Measurements from ENCODE around the gene CDK10.
A peak's percentile ranks its signal among the peaks of the same experiment; 100 is the strongest.
"Not testable (repeated sequence)": the region's sequence is repeated elsewhere in the genome, so short reads cannot be mapped to it uniquely, and the experiment has no call there.

The CDK10 gene

DNA sequence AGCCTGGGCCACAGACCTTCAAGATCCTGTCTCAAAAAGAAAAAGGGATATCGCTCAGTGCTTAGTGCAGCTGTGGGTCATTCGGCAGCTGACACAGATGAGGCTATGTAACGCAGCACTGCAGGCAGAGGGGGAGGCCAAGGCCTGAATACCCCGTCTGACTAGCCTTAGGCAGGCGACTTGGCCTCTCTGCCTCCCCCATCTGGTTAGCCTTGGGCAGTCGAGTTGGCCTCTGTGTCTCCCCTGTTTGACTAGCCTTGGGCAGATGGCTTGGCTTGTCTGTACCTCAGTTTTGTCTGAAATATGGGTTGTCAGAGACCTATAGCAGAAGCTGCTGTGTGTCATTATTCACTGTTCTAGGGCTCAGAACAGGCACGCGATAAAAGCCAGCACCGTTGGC lies 18.9 kb upstream of the CDK10 start:
- Histone ChIP-seq H3K27ac (ENCODE audit: low read length) (no peak overlapping the region), H3K27me3 (ENCODE audit: control insufficient read depth in 1 of 2, insufficient read depth in 2 of 2, low read length in 2 of 2) (no peaks in the 10 kb centered on the region), H3K4me1 (ENCODE audit: control insufficient read depth, insufficient read depth, low read length) (no peaks in the 10 kb centered on the region), H3K4me3 (ENCODE audit: low read length in 2 of 2) (no peak overlapping the region), H3K36me3 (ENCODE audit: control insufficient read depth in 2 of 2, insufficient read depth in 2 of 2, low read length in 2 of 2) (no peaks in the 10 kb centered on the region), H3K9ac (ENCODE audit: low read length in 2 of 2) (no peak overlapping the region), H3K9me3 (ENCODE audit: control insufficient read depth in 2 of 2, low read length in 2 of 2) (no peaks in the 10 kb centered on the region)

DNA sequence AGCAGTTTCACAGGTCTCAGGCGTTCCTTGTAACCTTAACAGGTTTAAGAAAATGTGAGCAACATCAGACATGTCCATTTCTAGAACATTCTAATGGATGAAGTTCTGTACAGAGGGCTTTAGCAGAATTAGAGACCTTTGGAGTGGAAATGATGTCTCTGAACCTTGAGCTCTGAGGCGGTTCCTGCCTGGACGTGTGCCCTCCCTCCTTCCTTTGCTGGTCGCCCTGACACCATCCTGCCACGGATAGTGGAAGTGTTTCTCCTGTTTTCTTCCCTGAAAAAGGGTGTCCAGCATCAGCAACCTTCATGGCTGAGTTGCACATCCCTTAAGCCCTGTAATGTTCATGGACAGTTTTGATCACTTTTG lies 17.7 kb upstream of the CDK10 start:
- Histone ChIP-seq H3K4me3 (ENCODE audit: low read length in 2 of 2) (no peak overlapping the region), H3K27me3 (ENCODE audit: control insufficient read depth in 1 of 2, insufficient read depth in 2 of 2, low read length in 2 of 2) (no peaks in the 10 kb centered on the region), H3K9ac (ENCODE audit: low read length in 2 of 2) (no peak overlapping the region), H3K9me3 (ENCODE audit: control insufficient read depth in 2 of 2, low read length in 2 of 2) (no peaks in the 10 kb centered on the region), H3K36me3 (ENCODE audit: control insufficient read depth in 2 of 2, insufficient read depth in 2 of 2, low read length in 2 of 2) (no peaks in the 10 kb centered on the region), H3K27ac (ENCODE audit: low read length) (no peak overlapping the region), H3K4me1 (ENCODE audit: control insufficient read depth, insufficient read depth, low read length) (no peaks in the 10 kb centered on the region)

DNA sequence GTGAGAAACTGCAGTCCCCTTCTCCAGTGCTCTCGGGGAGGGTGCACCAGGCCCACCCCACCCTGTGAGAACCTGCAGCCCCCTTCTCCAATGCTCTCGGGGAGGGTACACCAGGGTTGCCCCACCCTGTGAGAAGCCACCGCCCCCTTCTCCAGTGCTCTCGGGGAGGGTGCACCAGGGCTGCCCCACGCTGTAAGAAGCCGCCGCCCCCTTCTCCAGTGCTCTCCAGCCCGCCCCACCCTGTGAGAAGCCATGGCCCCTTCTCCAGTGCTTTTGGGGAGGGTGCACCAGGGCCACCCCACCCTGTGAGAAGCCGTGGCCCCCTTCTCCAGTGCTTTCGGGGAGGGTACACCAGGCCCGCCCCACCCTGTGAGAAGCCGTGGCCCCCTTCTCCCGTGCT lies 16.7 kb upstream of the CDK10 start:
- H3K4me1 ChIP-seq (ENCODE audit: control insufficient read depth, insufficient read depth, low read length): no peaks in the 10 kb centered on the region
- H3K27ac ChIP-seq (ENCODE audit: low read length): no peak overlapping the region
- H3K9ac ChIP-seq (ENCODE audit: low read length in 2 of 2): no peak overlapping the region
- no peaks in the 10 kb centered on the region for H3K27me3 ChIP-seq (ENCODE audit: control insufficient read depth in 1 of 2, insufficient read depth in 2 of 2, low read length in 2 of 2)
- no peaks in the 10 kb centered on the region for H3K36me3 ChIP-seq (ENCODE audit: control insufficient read depth in 2 of 2, insufficient read depth in 2 of 2, low read length in 2 of 2)
- no peak overlapping the region for H3K4me3 ChIP-seq (ENCODE audit: low read length in 2 of 2)
- H3K9me3 ChIP-seq (ENCODE audit: control insufficient read depth in 2 of 2, low read length in 2 of 2): no peaks in the 10 kb centered on the region

DNA sequence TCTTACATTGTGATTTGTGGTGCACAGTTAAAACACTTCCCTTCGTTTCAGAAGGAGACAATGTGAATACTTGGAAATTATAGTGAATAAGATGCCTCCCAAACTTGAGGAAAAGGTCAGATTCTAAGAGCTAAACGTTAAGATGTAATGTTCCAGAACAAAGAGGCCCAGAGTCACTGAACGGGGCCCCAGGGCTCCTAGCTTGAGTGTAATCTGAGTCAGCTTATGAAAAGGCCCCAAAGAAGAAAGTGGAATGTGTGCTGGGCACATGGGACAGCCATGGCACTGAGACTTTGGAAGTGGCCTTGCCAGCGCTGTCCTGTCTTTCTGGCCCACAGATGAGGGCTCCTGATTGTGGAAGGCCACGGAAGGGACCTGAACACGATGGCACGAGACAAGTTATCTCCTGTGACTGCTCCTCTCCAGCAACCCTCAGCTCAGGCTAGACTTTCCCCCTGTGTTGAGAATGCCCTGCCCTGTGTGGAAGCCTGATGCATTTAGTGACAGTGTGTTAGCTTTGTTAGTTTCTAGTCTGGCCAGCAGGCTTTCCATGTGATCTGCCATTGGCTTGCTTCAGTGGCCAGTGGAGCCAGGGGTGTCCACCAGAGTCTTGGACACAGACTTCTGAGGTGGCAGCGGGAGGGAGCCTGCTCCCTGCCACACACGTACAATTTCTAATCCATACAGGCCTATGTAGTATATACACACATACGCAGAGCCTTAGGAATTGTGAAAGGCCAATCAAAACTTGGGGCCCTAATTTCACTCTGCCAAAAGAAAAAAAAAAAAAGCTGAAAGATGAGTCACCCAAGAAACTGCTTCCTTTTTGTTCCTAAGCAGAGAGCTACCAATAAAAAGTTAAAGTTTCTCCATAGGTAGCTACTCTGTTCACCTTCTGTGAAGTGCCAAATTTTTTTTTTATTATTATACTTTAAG lies 15.7 kb upstream of the CDK10 start:
- Histone ChIP-seq H3K27me3 (ENCODE audit: control insufficient read depth in 1 of 2, insufficient read depth in 2 of 2, low read length in 2 of 2) (no peaks in the 10 kb centered on the region), H3K27ac (ENCODE audit: low read length) (no peak overlapping the region), H3K4me3 (ENCODE audit: low read length in 2 of 2) (no peak overlapping the region), H3K9ac (ENCODE audit: low read length in 2 of 2) (no peak overlapping the region), H3K9me3 (ENCODE audit: control insufficient read depth in 2 of 2, low read length in 2 of 2) (no peaks in the 10 kb centered on the region), H3K4me1 (ENCODE audit: control insufficient read depth, insufficient read depth, low read length) (no peaks in the 10 kb centered on the region), H3K36me3 (ENCODE audit: control insufficient read depth in 2 of 2, insufficient read depth in 2 of 2, low read length in 2 of 2) (no peaks in the 10 kb centered on the region)

DNA sequence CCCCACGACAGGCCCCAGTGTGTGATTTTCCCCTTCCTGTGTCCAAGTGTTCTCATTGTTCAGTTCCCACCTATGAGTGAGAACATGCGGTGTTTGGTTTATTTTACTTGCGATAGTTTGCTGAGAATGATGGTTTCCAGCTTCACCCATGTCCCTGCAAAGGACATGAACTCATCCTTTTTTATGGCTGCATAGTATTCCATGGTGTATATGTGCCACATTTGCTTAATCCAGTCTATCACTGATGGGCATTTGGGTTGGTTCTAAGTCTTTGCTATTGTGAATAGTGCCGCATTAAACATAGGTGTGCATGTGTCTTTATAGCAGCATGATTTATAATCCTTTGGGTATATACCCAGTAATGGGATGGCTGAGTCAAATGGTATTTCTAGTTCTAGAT lies 14.9 kb upstream of the CDK10 start:
- not testable (repeated sequence) for H3K9ac ChIP-seq (ENCODE audit: low read length in 2 of 2); H3K4me1 ChIP-seq (ENCODE audit: control insufficient read depth, insufficient read depth, low read length); H3K36me3 ChIP-seq (ENCODE audit: control insufficient read depth in 2 of 2, insufficient read depth in 2 of 2, low read length in 2 of 2); H3K27me3 ChIP-seq (ENCODE audit: control insufficient read depth in 1 of 2, insufficient read depth in 2 of 2, low read length in 2 of 2); H3K27ac ChIP-seq (ENCODE audit: low read length); H3K9me3 ChIP-seq (ENCODE audit: control insufficient read depth in 2 of 2, low read length in 2 of 2); H3K4me3 ChIP-seq (ENCODE audit: low read length in 2 of 2)

DNA sequence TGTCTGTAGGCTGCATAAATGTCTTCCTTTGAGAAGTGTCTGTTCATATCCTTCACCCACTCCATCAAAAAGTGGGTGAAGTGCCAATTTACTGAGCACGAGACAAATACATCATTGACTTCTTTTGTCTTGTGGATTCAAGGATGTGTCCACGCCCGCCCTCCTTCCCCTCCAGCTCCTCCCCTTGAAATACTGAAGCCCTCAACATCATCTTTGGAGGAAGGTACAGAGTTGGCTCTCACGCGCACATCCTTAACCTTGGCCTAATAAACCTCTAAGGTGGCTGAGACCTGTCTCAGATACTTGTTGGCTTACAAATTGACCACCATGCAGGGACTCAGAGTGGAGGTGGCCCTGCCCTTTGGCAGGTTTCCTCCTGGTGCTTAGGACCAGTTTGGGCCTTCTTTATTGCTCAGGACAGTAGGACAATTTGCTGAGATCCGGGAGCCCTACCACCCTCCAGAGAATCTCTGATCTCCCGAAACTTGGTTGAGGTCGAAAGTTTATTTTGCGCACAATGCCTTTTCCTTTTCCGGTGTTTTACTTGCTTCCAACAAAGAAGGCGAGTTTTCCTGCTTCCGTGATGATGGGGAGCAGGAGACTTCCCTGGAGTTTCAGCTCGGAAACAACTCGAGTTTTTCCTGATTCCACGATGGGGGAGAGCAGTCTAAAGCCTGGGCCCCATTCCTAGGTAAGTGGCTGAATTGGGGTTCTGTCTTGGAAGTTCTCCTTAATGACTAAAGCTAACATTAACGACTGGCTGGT lies 14.1 kb upstream of the CDK10 start:
- Histone ChIP-seq H3K4me3 (ENCODE audit: low read length in 2 of 2) (no peak overlapping the region), H3K9me3 (ENCODE audit: control insufficient read depth in 2 of 2, low read length in 2 of 2) (no peaks in the 10 kb centered on the region)

DNA sequence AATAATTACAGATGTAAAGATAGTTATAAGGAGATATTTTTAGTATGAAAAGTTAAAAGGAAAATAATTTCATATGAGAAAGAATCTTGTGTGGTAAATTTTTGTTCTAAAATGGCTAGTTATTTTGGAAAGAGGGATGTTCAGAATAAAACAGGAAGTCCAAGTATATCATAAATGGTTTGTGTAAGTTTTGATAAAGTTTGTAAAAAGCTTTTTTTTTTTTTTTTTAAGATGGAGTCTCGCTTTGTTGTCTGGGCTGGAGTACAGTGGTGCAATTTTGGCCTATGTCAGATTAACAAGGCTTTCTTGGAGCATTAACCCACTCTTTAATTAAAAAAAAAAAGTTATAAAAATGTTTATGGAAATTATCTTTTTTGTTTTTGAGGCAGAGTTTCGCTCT lies 8.2 kb upstream of the CDK10 start:
- H3K9me3 ChIP-seq (ENCODE audit: control insufficient read depth in 2 of 2, low read length in 2 of 2): no peaks in the 10 kb centered on the region
- no peaks in the 10 kb centered on the region for H3K36me3 ChIP-seq (ENCODE audit: control insufficient read depth in 2 of 2, insufficient read depth in 2 of 2, low read length in 2 of 2)
- no peaks in the 10 kb centered on the region for H3K4me1 ChIP-seq (ENCODE audit: control insufficient read depth, insufficient read depth, low read length)
- H3K27ac ChIP-seq (ENCODE audit: low read length): no peak overlapping the region
- no peak overlapping the region for H3K4me3 ChIP-seq (ENCODE audit: low read length in 2 of 2)
- no peak overlapping the region for H3K9ac ChIP-seq (ENCODE audit: low read length in 2 of 2)
- no peaks in the 10 kb centered on the region for H3K27me3 ChIP-seq (ENCODE audit: control insufficient read depth in 1 of 2, insufficient read depth in 2 of 2, low read length in 2 of 2)

More for the DNA sequence above, 14.1 kb upstream of the CDK10 start:
- Histone ChIP-seq H3K27ac (ENCODE audit: low read length) (no peak overlapping the region), H3K36me3 (ENCODE audit: control insufficient read depth in 2 of 2, insufficient read depth in 2 of 2, low read length in 2 of 2) (no peaks in the 10 kb centered on the region), H3K4me1 (ENCODE audit: control insufficient read depth, insufficient read depth, low read length) (no peaks in the 10 kb centered on the region), H3K9ac (ENCODE audit: low read length in 2 of 2) (no peak overlapping the region), H3K27me3 (ENCODE audit: control insufficient read depth in 1 of 2, insufficient read depth in 2 of 2, low read length in 2 of 2) (no peaks in the 10 kb centered on the region)

DNA sequence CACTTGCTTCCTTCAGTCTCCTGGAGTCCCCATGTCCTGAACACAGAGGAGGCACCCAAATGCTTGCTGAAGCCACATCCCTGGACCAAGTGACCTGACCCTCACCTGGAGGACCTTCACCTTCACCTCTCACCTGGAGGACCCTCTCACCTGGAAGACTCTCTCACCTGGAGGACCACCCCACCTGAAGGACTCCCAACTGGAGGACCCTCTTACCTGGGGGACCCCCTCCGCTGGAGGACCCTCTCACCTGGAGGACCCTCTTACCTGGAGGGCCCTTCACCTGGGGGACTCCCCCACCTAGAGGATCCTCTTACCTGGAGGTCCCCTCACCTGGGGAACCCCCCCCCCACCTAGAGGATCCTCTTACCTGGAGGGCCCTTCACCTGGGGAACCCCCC lies 573 bp upstream of the CDK10 start:
- H3K9ac ChIP-seq (ENCODE audit: low read length in 2 of 2): no peak overlapping the region
- H3K4me3 ChIP-seq (ENCODE audit: low read length in 2 of 2): no peak overlapping the region
- H3K4me1 ChIP-seq (ENCODE audit: control insufficient read depth, insufficient read depth, low read length): peaks cover 8% of the 10 kb centered on the region
- no peak overlapping the region for H3K27ac ChIP-seq (ENCODE audit: low read length)
- peaks cover 0 to 3% of the 10 kb centered on the region in 2 donors for H3K36me3 ChIP-seq (ENCODE audit: control insufficient read depth in 2 of 2, insufficient read depth in 2 of 2, low read length in 2 of 2)
- no peaks in the 10 kb centered on the region for H3K9me3 ChIP-seq (ENCODE audit: control insufficient read depth in 2 of 2, low read length in 2 of 2)
- H3K27me3 ChIP-seq (ENCODE audit: control insufficient read depth in 1 of 2, insufficient read depth in 2 of 2, low read length in 2 of 2): no peaks in the 10 kb centered on the region

DNA sequence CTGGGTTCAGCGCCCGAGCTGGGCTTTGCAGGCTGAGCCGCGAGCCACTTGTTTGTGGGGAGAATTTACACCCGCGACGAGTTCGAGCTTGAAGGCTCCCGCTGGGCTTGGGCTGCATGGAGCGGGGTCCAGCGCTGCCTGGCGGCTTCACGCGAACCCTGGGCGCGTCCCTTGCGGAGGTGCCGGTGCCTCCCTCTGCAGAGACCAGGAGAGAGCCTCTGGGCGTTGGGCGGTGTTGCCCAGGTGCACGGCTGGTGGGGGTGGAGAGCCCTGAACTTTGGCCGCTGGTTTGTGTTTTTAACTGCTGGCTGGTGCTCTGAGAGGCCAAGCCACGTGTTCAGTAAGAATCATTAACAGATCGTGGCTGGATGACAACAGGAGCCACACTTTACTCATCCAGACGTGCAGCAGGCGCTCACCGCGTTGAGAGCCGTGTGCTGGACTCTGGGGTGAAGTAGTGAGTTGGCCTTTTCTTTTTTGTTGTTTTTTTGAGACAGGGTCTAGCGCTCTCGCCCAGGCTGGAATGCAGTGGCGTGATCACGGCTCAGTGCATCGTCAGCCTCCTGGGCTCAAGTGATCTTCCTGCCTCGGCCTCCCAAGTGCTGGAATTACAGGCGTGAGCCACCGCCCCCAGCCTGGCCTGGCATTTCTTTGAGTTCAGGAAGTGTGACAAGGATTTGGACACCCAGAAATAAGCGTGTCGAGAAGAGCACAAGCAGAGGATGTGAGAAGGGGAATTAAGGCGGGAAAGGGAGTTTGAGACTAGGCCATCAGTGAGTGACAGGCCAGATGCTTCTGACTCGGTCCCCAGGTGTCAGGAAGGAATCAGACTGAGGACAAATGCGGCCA lies 827 bp downstream of the CDK10 start:
- Histone ChIP-seq H3K9ac (ENCODE audit: low read length in 2 of 2) (peak overlapping the region; percentile 74 to 76), H3K4me1 (ENCODE audit: control insufficient read depth, insufficient read depth, low read length) (peaks cover 8% of the 10 kb centered on the region), H3K9me3 (ENCODE audit: control insufficient read depth in 2 of 2, low read length in 2 of 2) (no peaks in the 10 kb centered on the region), H3K4me3 (ENCODE audit: low read length in 2 of 2) (peak overlapping the region; percentile 67 to 93), H3K27ac (ENCODE audit: low read length) (peak overlapping the region; percentile 66), H3K27me3 (ENCODE audit: control insufficient read depth in 1 of 2, insufficient read depth in 2 of 2, low read length in 2 of 2) (no peaks in the 10 kb centered on the region), H3K36me3 (ENCODE audit: control insufficient read depth in 2 of 2, insufficient read depth in 2 of 2, low read length in 2 of 2) (peaks cover 7 to 12% of the 10 kb centered on the region in 2 donors)

DNA sequence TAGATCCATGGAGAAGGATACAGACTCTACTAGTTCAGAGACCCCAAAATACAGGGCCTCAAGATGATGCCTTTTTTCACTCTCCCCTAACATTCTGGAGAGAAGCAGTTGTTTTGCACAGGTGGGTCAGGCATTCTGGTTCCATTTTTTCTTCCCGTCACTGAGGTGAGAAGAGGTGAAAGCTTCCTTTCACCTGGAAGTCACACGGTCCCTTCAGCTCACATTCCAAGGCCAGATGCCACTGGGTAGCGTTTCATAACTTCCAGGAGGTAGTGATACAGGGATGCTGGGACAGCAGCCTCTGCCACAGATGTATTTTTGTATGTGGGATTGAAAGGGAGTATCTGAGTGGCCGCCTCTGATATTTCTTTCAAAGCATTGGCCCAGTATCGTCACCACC lies 1.9 kb downstream of the CDK10 start:
- H3K27ac ChIP-seq (ENCODE audit: low read length): no peak overlapping the region
- H3K9ac ChIP-seq (ENCODE audit: low read length in 2 of 2): no peak overlapping the region
- no peaks in the 10 kb centered on the region for H3K27me3 ChIP-seq (ENCODE audit: control insufficient read depth in 1 of 2, insufficient read depth in 2 of 2, low read length in 2 of 2)
- H3K9me3 ChIP-seq (ENCODE audit: control insufficient read depth in 2 of 2, low read length in 2 of 2): no peaks in the 10 kb centered on the region
- H3K36me3 ChIP-seq (ENCODE audit: control insufficient read depth in 2 of 2, insufficient read depth in 2 of 2, low read length in 2 of 2): peaks cover 13% of the 10 kb centered on the region in 2 donors
- H3K4me3 ChIP-seq (ENCODE audit: low read length in 2 of 2): no peak overlapping the region
- H3K4me1 ChIP-seq (ENCODE audit: control insufficient read depth, insufficient read depth, low read length): peaks cover 8% of the 10 kb centered on the region

All from stomach smooth muscle (tissue), 2 donors.